Endodermal cell (in vitro differentiated cells): Measurements from ENCODE around the gene CDH8. TPM values are rescaled to one million over a fixed set of nuclear protein-coding genes. Genes with fewer than 3 reads are reported as not detected.

Experiments used
- DNase-seq: peaks from one replicate; pipeline ENCODE4 v3.0.0-alpha.2; 2017
- H3K27ac ChIP-seq: 2 replicates; pipeline ENCODE4 v1.5.1; 2013; ENCODE audit warnings: mild to moderate bottlenecking, low read depth, low read length, moderate library complexity
- H3K27me3 ChIP-seq: 2 replicates; pipeline ENCODE4 v1.6.1; 2013; ENCODE audit warnings: mild to moderate bottlenecking, low read length, moderate library complexity; ENCODE audit not compliant: insufficient read depth, control insufficient read depth, poor library complexity, severe bottlenecking
- H3K36me3 ChIP-seq: 2 replicates; pipeline ENCODE4 v1.7.0; 2013; ENCODE audit warnings: mild to moderate bottlenecking, low read length, moderate library complexity; ENCODE audit not compliant: control insufficient read depth, insufficient read depth
- H3K4me1 ChIP-seq: one replicate; pipeline ENCODE4 v1.7.0; 2013; ENCODE audit warnings: low read length; ENCODE audit not compliant: control insufficient read depth, insufficient read depth
- H3K4me3 ChIP-seq: 2 replicates; pipeline ENCODE4 v1.5.1; 2013; ENCODE audit warnings: mild to moderate bottlenecking, low read length, moderate library complexity
- H3K9ac ChIP-seq: 2 replicates; pipeline ENCODE4 v1.6.1; 2013; ENCODE audit warnings: mild to moderate bottlenecking, low read length, moderate library complexity; ENCODE audit not compliant: poor library complexity, severe bottlenecking; ENCODE audit errors: extremely low read depth
- H3K9me3 ChIP-seq: 2 replicates; pipeline ENCODE4 v1.6.1; 2013; ENCODE audit warnings: mild to moderate bottlenecking, low read length, moderate library complexity; ENCODE audit not compliant: control insufficient read depth
- H3K27ac Mint-ChIP-seq: 2 replicates; pipeline ENCODE4 v1.8.0; 2020; ENCODE audit warnings: mixed read lengths
- H3K27me3 Mint-ChIP-seq: 2 replicates; pipeline ENCODE4 v1.8.0; 2021; ENCODE audit warnings: mild to moderate bottlenecking, mixed read lengths; ENCODE audit not compliant: insufficient read depth
- H3K36me3 Mint-ChIP-seq: 2 replicates; pipeline ENCODE4 v1.8.0; 2020; ENCODE audit warnings: low read depth, mixed read lengths
- H3K4me1 Mint-ChIP-seq: 2 replicates; pipeline ENCODE4 v1.8.0; 2020; ENCODE audit warnings: mixed read lengths
- H3K4me3 Mint-ChIP-seq: 2 replicates; pipeline ENCODE4 v1.8.0; 2020; ENCODE audit warnings: mild to moderate bottlenecking, moderate library complexity, mixed read lengths
- H3K9me3 Mint-ChIP-seq: 2 replicates; pipeline ENCODE4 v1.8.0; 2020; ENCODE audit warnings: mild to moderate bottlenecking, mixed read lengths
- WGBS, 2 experiments: methylation state at CpG; one replicate each; pipeline versions ENCODE4 v1.1.5 to v1.1.7; 2013; ENCODE audit warnings: missing lambda C conversion rate in 2 of 2, mixed read lengths in 1 of 2; ENCODE audit not compliant: insufficient coverage in 1 of 2, insufficient read length in 1 of 2; 5-methylcytosine and 5-hydroxymethylcytosine counted together
- total RNA-seq, 2 donors: library from RNA; stranded (reverse); fragmentation: NEBNext Ultra II Directional in 1 of 2; extraction: Animal tissue kit (Norgen Biotek cat#: 25700) in 1 of 2; gene quantifications; 2 replicates in 1 of 2; 3 replicates in 1 of 2; pipeline ENCODE4 v1.2.1, GENCODE V29; 2021
- TF ChIP-seq, protein P1 (sequence below): fragments of 200-600 bp; sonication (generic); conservative IDR thresholded peaks from 2 replicates; pipeline ENCODE4 v1.5.0; 2021; ENCODE audit warnings: antibody characterized with exemption, mild to moderate bottlenecking

The CDH8 gene
- total RNA-seq, 2 donors from 2014 or later: 13.9 to 27.2 TPM

DNA sequence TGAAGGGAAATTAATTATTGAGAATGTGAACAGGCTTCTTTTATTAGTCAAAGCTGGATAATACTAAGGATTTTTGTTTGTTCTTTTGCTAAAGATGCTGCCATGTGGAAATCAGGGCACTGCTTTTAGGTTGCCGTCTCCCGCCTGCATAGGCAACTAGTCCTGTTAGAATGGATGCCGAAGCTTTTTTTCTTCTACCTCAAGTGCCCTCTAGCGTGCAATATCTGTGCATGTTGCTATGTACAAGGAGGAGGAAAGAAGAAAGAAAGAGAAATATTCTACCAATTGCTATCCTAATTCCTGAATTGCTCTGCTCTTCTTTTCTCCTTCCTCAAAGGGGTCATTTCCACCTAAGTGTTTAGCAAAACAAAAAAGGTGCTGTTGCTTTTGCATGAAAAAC, 5.2 kb upstream of the CDH8 start:
- no peak overlapping the region for H3K4me3 ChIP-seq
- H3K36me3 ChIP-seq: no peaks in the 10 kb centered on the region
- no peak overlapping the region for H3K27ac Mint-ChIP-seq
- H3K9ac ChIP-seq: no peak overlapping the region
- peak; percentile 77 for DNase-seq
- no peak overlapping the region for H3K4me3 Mint-ChIP-seq
- no peaks in the 10 kb centered on the region for H3K36me3 Mint-ChIP-seq
- no peaks in the 10 kb centered on the region for H3K9me3 Mint-ChIP-seq
- no peak overlapping the region for H3K27ac ChIP-seq
- H3K27me3 ChIP-seq: peaks cover 33% of the 10 kb centered on the region
- peaks cover 17% of the 10 kb centered on the region for H3K4me1 Mint-ChIP-seq
- WGBS, 2 experiments: 46% methylated on average over 3 of the region's 4 CpGs; no CpG with 5 or more reads in 1 of the 2 experiments
- peaks cover 43% of the 10 kb centered on the region for H3K27me3 Mint-ChIP-seq
- H3K4me1 ChIP-seq: no peaks in the 10 kb centered on the region
- TF ChIP-seq, protein P1, sequence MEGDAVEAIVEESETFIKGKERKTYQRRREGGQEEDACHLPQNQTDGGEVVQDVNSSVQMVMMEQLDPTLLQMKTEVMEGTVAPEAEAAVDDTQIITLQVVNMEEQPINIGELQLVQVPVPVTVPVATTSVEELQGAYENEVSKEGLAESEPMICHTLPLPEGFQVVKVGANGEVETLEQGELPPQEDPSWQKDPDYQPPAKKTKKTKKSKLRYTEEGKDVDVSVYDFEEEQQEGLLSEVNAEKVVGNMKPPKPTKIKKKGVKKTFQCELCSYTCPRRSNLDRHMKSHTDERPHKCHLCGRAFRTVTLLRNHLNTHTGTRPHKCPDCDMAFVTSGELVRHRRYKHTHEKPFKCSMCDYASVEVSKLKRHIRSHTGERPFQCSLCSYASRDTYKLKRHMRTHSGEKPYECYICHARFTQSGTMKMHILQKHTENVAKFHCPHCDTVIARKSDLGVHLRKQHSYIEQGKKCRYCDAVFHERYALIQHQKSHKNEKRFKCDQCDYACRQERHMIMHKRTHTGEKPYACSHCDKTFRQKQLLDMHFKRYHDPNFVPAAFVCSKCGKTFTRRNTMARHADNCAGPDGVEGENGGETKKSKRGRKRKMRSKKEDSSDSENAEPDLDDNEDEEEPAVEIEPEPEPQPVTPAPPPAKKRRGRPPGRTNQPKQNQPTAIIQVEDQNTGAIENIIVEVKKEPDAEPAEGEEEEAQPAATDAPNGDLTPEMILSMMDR: peak; percentile 80
- no peaks in the 10 kb centered on the region for H3K9me3 ChIP-seq

DNA sequence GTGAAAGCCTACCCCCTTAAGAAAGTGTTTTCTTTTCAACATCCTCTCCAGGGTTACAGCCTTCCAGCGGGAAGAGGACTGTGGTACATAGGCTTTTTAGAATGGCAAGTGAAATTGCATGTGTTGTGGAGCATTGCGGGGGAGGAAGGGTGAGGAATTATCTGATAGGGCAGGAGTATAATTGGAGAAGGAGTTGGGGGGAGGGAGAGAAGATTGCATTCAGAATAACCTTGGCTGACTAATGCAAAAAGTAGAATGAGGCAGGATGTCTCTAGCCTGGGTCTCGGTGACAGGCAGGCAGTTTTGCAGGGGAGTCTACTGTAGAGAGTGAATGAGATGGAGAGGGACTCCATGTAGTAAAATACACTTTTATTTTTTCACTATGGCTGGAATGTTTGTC, 2.4 kb upstream of the CDH8 start:
- H3K9me3 ChIP-seq: no peaks in the 10 kb centered on the region
- Mint-ChIP-seq H3K4me1 (peaks cover 20% of the 10 kb centered on the region), H3K27ac (no peak overlapping the region), H3K36me3 (no peaks in the 10 kb centered on the region), H3K4me3 (no peak overlapping the region), H3K9me3 (no peaks in the 10 kb centered on the region), H3K27me3 (peaks cover 63% of the 10 kb centered on the region)
- H3K9ac ChIP-seq: no peak overlapping the region
- TF ChIP-seq, protein P1: no peak
- H3K4me3 ChIP-seq: no peak overlapping the region
- DNase-seq: no peak
- no peaks in the 10 kb centered on the region for H3K4me1 ChIP-seq
- H3K27ac ChIP-seq: no peak overlapping the region
- peaks cover 46% of the 10 kb centered on the region for H3K27me3 ChIP-seq
- no peaks in the 10 kb centered on the region for H3K36me3 ChIP-seq
- 30 to 57% methylated on average over 3 of the region's 3 CpGs for WGBS, 2 experiments

DNA sequence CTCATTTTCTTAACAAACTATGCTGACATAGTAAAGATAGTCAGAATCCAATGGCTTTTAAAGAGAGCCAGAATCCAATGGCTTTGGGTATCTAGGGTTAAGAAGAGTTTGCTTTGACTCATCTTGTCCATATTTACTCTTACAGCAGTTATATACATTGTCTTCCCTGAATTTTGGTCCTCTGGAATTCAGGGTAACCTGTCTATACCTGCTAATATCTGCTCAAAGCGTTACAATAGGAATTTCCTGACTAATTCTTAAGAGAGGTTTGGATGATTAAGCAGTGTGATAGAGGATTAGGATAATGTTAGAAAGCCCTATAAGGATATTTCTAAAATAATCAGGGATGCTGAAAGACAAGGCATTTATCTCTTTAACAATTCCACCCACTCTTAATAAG, 2.0 kb upstream of the CDH8 start:
- Mint-ChIP-seq H3K4me1 (peaks cover 24% of the 10 kb centered on the region), H3K27ac (no peak overlapping the region), H3K27me3 (peaks cover 64% of the 10 kb centered on the region), H3K36me3 (no peaks in the 10 kb centered on the region), H3K4me3 (no peak overlapping the region), H3K9me3 (no peaks in the 10 kb centered on the region)
- DNase-seq: no peak
- H3K27ac ChIP-seq: no peak overlapping the region
- 83% methylated on average over 1 of the region's 1 CpG; no CpG with 5 or more reads in 1 of the 2 experiments for WGBS, 2 experiments
- no peak overlapping the region for H3K9ac ChIP-seq
- H3K27me3 ChIP-seq: peaks cover 50% of the 10 kb centered on the region
- TF ChIP-seq, protein P1: no peak
- H3K9me3 ChIP-seq: no peaks in the 10 kb centered on the region
- no peak overlapping the region for H3K4me3 ChIP-seq
- no peaks in the 10 kb centered on the region for H3K4me1 ChIP-seq
- no peaks in the 10 kb centered on the region for H3K36me3 ChIP-seq
